ENCODE measurements around the gene TMEM185B.

DNA sequence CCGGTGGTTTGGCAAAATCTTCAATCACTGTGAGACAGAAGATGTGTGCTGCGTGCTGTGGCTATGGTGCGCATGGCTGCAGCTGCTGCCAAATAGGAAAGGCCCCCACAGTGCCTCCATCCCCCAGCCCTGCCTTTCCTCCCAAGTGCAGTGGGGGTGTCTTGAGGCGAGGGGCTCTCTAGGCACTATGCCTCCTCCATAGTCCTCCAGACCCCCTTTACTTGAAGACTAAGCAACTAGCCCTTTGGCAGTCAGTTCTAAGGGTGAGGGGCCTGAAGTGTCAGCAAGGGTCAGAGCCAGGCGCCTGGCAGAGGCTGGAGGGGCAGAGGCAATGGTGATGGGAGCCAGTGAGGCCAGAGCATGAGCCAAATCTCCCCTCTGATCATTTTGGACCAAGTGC is 13.6 kb upstream of the TMEM185B start:
- TF ChIP-seq, protein P1, sequence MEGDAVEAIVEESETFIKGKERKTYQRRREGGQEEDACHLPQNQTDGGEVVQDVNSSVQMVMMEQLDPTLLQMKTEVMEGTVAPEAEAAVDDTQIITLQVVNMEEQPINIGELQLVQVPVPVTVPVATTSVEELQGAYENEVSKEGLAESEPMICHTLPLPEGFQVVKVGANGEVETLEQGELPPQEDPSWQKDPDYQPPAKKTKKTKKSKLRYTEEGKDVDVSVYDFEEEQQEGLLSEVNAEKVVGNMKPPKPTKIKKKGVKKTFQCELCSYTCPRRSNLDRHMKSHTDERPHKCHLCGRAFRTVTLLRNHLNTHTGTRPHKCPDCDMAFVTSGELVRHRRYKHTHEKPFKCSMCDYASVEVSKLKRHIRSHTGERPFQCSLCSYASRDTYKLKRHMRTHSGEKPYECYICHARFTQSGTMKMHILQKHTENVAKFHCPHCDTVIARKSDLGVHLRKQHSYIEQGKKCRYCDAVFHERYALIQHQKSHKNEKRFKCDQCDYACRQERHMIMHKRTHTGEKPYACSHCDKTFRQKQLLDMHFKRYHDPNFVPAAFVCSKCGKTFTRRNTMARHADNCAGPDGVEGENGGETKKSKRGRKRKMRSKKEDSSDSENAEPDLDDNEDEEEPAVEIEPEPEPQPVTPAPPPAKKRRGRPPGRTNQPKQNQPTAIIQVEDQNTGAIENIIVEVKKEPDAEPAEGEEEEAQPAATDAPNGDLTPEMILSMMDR (IDR thresholded peaks at IDR 0.05 in 8 of 11, conservative IDR thresholded peaks at IDR 0.05 in 3 of 11), result no peak
- TF ChIP-seq POLR2AphosphoS5 (IDR thresholded peaks at IDR 0.05), result no peak
